HG02623 (cell line): ENCODE measurements around the gene TMEM9.
A peak's percentile ranks its signal among the peaks of the same experiment; 100 is the strongest.
"Not testable (repeated sequence)": the region's sequence is repeated elsewhere in the genome, so short reads cannot be mapped to it uniquely, and the experiment has no call there.

Source experiments
- ATAC-seq: cut with Tn5 transposase; IDR thresholded peaks from one replicate; pipeline ENCODE4 v1.9.1; 2021; ENCODE audit warnings: moderate library complexity; ENCODE audit not compliant: unreplicated experiment

TMEM9 gene

GRCh38 chr1:201173736-201174135 lies 19.5 kb upstream of the TMEM9 start:
- ATAC-seq: no peak

GRCh38 chr1:201172999-201173610 lies 18.8 kb upstream of the TMEM9 start:
- no peak for ATAC-seq

- ATAC-seq: no peak
Measured at GRCh38 chr1:201172326-201172725, 18.1 kb upstream of the TMEM9 start.

- ATAC-seq: peak; percentile 32
Measured at GRCh38 chr1:201171063-201172036, 17.1 kb upstream of the TMEM9 start.

GRCh38 chr1:201170533-201171062 lies 16.3 kb upstream of the TMEM9 start:
- ATAC-seq: peak; percentile 94

GRCh38 chr1:201169971-201170532 lies 15.8 kb upstream of the TMEM9 start:
- no peak for ATAC-seq

GRCh38 chr1:201169203-201169602 lies 14.9 kb upstream of the TMEM9 start:
- ATAC-seq: no peak

GRCh38 chr1:201167041-201167991 lies 13.0 kb upstream of the TMEM9 start:
- ATAC-seq: no peak

- no peak for ATAC-seq
Measured at GRCh38 chr1:201164645-201165044, 10.4 kb upstream of the TMEM9 start.

- no peak for ATAC-seq
Measured at GRCh38 chr1:201163707-201164106, 9.4 kb upstream of the TMEM9 start.

GRCh38 chr1:201163036-201163435 lies 8.8 kb upstream of the TMEM9 start:
- ATAC-seq: not testable (repeated sequence)

GRCh38 chr1:201157949-201158348 lies 3.7 kb upstream of the TMEM9 start:
- no peak for ATAC-seq

GRCh38 chr1:201156819-201157218 lies 2.5 kb upstream of the TMEM9 start:
- no peak for ATAC-seq

GRCh38 chr1:201156346-201156745 lies 2.1 kb upstream of the TMEM9 start:
- ATAC-seq: no peak

GRCh38 chr1:201155354-201155753 lies 1.1 kb upstream of the TMEM9 start:
- no peak for ATAC-seq

GRCh38 chr1:201153474-201154388 lies 543 bp downstream of the TMEM9 start:
- ATAC-seq: peak; percentile 71

- no peak for ATAC-seq
Measured at GRCh38 chr1:201149400-201149799, 4.9 kb downstream of the TMEM9 start.

GRCh38 chr1:201147396-201148015 lies 6.8 kb downstream of the TMEM9 start:
- no peak for ATAC-seq
